KG1 (cell line): ENCODE data around the gene GSTP1.
A peak's percentile ranks its signal among the peaks of the same experiment; 100 is the strongest.
"Not testable (repeated sequence)": the region's sequence is repeated elsewhere in the genome, so short reads cannot be mapped to it uniquely, and the experiment has no call there.

Experiments used
- DNase-seq: peaks from one replicate; lab custom pipeline; 2025; lab: John Stamatoyannopoulos, UW

The GSTP1 gene

DNA sequence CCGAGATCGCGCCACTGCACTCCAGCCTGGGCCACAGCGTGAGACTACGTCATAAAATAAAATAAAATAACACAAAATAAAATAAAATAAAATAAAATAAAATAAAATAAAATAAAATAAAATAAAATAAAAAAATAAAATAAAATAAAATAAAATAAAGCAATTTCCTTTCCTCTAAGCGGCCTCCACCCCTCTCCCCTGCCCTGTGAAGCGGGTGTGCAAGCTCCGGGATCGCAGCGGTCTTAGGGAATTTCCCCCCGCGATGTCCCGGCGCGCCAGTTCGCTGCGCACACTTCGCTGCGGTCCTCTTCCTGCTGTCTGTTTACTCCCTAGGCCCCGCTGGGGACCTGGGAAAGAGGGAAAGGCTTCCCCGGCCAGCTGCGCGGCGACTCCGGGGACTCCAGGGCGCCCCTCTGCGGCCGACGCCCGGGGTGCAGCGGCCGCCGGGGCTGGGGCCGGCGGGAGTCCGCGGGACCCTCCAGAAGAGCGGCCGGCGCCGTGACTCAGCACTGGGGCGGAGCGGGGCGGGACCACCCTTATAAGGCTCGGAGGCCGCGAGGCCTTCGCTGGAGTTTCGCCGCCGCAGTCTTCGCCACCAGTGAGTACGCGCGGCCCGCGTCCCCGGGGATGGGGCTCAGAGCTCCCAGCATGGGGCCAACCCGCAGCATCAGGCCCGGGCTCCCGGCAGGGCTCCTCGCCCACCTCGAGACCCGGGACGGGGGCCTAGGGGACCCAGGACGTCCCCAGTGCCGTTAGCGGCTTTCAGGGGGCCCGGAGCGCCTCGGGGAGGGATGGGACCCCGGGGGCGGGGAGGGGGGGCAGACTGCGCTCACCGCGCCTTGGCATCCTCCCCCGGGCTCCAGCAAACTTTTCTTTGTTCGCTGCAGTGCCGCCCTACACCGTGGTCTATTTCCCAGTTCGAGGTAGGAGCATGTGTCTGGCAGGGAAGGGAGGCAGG, at the start of gene GSTP1:
Gene GSTP1, plus strand, starts transcription at position 566 of the 958 bp plus-strand sequence. Its CDS starts 32 bp downstream, at position 598.
- peak; percentile 97 for DNase-seq

DNA sequence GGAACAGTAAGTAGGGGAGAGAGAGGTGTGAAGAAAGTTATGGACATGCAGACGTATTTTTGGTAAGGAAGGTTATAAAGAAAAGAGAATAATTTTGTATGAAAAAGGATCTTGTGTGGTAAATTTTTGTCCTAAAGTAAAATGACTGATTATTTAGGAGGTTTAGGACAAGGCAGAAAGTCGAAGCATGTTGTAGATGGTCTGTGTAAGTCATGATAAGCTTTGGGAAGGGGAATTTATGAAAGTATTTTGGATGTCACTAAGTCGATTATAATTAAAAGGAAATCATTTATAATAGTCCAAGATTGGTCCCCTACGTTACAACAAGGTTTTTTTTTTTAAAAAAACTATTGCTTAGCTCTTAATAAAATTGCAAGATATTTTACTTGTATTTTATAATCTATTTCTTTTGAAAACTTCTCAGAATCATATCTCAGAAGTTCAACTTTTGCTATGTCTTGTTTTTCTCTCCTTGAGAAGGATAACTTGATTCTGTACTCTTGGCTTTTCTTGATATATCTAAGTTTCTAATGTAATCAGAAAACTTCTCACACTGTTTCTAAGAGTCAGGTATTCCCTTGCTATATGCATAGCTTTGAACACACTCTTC, 49.4 kb upstream of the GSTP1 start:
- DNase-seq, result no peak

DNA sequence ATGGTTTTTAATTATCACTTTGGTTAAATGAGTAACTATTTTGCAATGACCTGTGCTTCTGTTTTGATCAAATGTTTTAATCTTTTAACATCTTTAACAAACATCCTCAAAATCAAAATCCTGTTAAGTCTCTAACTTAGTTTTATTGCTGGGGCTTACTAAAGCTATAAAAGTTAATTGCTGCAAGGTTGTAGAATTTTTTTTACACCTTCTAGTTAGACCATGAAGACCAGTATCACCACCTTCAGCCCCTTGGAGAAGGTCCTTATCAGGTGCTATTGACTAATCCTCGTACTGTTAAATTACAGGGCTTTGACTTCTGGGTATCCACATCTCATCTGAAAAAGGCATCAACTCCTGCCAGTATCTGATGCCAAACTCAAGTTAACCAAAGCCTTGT, 48.1 kb upstream of the GSTP1 start:
- DNase-seq, result no peak

DNA sequence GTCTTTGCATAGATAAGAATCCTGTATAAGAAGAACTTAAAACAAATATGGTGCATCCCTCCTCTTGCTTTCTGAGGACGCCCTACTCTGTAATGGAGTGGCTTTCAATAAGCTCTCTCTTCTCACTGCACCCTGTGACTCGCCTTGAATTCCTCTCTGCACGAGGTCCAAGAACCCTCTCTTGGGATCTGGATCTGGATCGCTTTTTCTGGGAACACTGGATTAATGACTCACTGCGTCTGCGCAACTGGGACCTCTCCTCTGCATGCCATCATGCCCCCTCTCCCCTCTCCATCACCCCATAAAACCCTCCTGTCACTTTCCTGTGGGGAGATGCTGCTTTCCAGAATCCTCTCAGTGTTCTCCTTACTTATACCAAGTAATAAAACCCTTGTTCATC, 45.3 kb upstream of the GSTP1 start:
- DNase-seq, result no peak

DNA sequence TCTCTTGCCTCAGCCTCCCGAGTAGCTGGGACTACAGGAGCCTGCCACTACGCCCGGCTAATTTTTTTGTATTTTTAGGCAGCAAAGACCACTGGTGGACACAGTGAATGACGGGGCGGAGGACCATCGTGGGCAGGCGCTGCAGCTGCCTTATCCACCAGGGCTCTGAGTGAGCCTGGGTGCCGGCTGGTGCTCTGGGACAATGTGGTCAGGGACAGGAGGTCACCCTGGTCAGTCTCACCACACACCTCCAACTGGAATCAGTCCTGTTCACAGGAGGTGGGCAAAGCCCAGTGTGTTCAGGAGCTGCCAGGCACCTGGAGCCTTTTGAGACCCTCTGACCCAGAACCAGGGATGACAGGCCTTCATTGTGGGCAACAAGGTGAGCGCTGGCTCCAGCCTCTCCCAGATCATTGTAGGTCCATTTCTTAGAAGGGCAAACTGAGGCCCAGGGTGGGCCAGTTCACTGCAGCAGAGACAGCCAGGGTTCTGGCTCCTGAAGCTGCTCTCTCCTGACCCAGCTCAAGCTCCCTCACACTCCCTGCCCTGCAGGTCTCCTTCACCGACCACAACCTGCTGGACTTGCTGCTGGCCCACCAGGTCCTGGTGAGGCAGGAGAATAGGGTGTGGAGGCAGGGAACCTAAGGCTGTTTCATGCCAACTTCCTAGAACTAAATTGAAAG, 44.6 kb upstream of the GSTP1 start:
- no peak for DNase-seq

DNA sequence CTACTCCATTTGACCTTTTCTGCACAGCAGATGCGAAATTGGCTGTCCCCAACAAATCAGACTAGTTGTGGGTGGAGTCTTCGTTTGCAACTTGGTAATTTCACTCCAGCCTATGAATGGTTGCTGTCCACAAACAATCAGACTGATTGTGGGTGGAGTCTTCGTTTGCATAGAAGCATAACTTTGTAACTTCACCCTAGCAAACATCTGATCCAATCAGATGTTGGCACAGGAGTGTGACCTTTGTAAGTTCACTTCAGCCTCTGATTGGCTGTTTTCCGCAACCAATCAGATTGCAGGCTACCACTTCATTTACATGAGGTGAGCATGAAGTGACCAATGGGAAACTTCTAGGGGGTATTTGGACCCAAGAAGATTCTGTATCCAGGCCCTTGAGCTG, 44.1 kb upstream of the GSTP1 start:
- no peak for DNase-seq

DNA sequence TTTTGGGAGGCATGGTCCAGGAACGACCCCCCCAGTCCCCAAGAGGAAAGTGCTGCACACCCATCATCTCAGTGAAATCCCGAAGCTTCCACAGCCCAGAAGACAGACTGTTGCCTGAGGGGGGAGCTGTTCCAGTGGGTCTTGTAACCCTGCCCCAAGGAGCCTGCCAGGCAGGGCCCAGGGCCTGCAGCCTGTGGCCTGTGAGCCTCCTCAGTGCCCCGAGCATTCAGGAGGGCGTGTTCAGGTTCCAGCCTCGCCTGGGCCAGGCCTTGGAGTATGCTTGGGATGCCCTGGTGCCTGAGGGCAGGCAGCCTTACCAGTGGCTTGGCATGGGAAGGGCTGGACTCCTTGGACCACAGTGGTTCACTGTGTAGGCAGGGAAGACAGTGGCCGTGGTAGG, 42.4 kb upstream of the GSTP1 start:
- DNase-seq, result no peak

DNA sequence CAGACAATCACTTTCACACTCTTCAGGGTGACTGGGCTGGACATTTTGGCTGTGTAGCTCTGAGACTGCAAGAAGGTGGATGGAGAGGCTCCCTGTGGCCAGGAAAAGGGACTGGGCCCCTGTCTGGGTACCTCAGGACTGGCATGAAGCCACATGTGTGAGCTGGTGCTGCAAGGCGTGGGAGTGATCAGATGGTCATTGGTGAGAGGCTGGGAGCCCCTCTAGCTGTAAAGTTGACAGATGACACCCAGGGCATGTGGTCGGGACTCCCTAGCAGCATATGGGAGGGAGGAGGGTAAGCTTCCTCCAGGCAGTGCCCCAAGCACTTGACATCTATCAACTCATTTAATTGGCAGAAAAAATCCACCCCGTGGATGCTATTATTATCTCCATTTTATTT, 41.4 kb upstream of the GSTP1 start:
- no peak for DNase-seq

DNA sequence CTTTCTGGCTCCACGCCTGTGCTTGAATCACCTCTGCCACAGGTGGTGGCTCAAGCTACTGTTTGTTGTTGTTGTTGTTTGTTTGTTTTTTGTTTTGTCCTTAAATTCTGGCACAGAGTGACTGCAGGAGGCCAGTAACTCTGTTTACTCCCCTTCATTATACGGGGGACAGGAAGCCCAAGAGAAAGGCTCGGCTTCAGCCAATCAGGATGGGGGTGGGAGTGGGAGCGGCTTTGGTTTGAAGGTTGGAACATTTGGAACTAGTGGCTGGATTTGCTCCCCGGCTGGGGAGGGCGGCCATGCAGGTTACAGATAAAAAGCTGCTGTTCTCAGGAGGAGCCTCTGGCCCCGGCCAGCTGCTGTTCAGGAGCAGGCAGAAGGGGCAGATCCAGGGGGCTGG, 40.6 kb upstream of the GSTP1 start:
- DNase-seq, result no peak

DNA sequence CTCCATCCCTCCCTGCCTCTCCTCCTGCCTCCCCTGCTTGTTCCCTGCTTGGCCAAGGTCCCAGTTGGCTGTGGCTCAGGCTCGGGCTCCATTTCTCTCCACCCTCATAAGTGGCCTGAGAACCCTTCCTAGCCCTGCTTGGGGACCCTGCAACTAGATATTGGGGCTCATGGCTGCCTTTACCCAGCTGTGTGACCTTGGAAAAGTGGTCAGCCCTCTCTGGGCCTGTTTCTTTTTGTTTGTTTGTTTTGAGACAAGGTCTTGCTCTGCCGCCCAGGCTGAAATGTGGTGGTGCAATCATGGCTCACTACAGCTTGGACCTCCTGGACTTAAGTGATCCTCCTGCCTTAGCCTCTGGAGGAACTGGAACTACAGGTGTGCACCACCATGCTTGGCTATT, 40.0 kb upstream of the GSTP1 start:
- DNase-seq, result no peak

DNA sequence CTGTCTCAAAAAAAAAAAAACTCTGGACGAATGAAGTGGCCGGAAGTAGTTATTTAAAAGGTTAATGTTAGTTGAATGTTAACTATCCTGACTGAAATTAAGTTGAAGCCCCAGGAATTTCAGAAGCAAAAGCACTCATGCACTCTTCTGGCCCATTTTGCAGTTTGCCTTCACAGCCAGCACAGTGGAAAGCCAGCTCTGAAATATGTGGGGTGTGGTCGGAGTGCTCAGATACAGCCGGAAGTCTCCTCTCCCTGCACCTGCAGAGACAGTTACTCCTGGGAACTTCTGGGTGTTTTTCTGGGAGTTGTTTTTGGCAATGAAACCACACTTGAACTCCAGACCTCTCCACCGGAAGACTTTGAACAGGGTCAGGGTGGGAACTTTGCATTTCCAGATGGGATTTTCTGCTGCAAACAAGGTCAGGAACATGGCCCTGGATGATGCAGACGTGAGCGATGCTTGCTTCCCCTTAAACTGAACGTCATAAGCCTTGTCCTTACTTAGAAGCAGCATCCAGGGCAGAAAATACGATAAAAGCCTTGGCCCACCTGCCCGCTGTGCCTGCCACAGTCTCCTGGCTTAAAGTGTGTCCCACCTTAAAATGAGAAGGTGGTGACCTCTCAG, 38.9 kb upstream of the GSTP1 start:
- DNase-seq, result no peak

DNA sequence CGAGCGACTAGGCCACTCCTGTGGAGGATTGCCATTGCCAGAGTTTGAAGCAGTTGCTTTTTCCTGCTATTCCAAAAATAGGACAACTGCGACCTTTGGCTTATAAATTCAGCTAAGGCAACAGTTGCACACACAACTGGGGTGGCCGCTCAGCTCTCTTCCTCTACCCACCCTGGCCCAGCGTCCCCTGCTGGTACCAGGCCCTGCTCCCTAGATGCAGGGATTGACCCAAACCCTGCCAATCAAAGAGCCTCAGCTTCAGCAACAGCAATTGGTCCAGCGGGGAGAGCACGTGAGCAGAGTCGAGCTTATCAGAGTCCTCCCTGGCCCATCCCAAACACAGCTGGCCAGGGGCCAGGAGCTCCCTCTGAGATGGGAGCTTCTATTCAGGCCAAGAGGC, 38.3 kb upstream of the GSTP1 start:
- DNase-seq, result no peak

DNA sequence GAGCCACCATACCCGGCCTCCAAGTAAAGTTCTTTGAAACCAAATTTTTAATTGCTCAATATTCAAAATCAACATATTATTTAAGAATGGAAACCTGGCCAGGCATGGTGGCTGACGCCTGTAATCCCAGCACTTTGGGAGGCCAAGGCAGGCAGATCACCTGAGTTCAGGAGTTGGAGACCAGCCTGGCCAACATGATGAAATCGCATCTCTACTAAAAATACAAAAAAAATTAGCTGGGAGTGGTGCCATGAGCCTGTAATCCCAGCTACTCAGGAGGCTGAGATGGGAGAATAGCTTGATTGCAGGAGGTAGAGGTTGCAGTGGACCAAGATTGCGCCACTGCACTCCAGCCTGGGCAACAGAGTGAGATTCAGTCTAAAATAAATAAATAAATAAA, 35.5 kb upstream of the GSTP1 start:
- not testable (repeated sequence) for DNase-seq

DNA sequence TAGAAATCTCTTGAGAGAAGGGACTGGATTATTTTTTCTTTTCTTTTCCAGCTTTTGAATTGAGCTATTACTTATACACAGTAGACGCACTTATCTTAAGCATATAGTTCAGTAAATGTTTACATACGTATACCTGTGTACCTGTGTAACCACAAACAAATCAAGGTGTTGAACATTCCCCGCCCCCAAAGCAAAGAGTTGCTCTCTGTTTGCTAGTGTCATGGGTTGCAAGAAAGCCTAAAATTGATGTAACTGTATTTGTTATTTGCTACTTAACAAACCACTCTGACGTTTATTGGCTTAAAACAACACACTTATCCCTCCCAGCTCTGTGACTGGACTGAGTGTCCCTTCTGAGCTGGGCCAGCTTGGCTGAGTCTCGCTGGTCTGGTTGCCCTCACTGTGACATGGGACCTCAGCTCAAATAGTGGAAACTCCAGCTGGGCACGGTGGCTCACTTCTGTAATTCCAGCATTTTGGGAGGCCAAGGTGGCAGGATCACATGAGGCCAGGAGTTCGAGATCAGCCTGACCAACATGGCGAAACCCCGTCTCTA, 35.0 kb upstream of the GSTP1 start:
- DNase-seq, result no peak

DNA sequence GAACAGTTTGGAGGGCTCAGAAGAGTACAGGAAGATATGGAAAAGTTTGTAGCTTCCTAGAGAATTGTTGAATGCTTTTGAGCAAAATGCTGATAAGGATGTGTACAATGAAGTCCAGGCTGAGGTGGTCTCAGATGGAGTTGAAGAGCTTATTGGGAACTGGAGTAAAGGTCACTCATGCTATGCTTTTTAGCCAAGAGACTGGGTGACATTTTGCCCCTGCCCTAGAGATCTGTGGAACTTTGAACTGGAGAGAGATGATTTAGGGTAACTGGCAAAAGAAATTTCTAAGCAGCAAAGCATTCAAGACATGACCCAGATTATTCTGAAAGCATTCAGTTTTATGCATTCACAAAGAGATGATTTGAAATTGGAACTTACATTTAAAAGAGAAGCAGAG, 32.5 kb upstream of the GSTP1 start:
- no peak for DNase-seq

DNA sequence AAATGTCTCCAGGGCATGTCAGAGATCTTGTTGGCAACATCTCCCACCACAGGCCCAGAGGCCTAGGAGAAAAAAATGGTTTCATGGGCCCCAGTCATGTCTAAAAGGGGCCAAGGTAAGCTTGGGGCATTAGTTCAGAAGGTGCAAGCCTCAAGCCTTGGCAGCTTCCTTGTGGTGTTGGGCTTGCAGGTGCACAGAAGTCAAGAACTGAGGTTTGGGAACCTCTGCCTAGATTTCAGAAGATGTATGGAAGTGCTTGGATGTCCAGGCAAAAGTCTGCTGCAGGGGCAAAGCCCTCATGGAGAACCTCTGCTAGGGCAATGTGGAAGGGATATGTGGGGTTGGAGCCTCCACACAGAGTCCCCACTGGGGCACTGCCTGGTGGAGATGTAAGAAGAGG, 31.9 kb upstream of the GSTP1 start:
- DNase-seq, result not testable (repeated sequence)

DNA sequence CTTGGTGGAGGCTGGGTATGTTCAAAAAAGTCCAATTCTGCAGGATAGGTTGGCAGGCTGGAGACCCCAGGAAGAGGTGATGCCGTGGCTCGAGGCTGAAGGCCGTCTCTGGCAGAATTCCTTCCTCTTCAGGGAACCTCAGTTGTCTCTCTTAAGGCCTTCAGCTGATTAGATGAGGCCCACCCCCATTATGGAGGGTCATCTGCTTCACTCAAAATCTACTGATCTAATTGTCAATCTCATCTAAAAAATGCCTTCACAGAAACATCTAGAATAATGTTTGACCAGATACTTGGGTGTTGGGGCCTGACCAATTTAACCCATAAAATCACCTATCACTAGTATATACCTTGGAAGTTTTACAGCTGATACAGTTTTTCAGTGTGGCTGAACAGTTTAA, 27.4 kb upstream of the GSTP1 start:
- no peak for DNase-seq

DNA sequence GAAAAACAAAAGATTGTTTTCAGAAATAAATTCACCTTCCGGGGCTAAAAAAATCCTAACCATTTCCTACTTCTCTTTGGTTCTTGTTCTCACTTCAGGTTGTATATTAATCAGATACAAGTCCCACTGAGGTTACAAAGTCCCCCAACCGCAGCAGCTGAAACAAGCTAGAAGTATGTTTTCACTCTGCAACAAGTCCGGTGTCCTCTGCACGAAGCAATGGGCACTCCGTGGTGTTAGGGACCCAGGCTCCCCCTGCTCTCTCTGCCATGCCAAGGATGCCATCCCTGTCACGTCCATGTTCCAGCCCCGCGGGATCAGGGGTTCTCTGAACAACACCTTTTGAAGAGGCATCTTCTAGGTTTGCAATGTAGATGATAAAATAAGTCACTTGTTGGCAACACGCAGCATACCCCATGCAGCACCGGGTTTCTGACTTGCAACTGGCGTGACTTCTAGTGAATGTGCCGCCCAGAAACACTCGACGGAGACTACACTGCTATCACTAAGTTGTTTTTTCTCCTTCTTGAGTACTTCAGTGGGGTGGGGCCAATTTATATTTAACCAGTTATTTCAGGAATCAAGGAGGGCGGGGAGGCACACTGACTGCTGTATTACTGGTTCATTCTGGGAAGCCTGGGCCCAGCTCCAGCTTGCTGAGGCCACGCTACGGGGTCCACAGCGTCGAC, 25.4 kb upstream of the GSTP1 start:
- no peak for DNase-seq

DNA sequence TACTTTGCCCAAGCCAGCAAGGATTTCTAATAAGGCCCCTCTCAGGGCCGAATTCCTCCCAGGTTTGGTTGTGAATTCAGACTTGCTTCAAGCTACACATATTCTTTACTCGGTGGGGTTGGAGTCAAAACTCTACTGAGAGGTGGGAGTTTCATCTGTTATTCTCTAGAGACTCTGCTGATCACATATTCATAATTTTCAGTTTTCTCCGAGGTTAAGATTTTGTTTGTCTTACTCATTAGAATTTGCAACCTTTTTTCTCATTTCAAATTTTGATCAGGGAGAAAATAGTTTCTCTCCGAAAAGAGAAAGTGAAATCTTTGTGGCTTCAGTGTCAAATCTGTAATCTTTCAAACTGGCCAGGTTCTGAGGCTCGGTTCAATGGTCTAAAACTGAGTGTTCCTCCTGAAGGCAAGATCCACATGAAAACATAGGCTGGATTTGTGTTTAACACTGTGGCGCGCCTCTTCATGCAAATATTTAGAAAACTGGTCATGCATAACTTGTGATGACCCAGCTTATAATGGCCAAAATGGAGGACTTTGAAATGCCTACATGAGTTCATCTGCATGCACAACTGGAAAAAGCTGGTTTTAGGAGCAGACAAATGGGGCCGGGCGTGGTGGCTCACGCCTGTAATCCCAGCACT, 21.5 kb upstream of the GSTP1 start:
- no peak for DNase-seq

DNA sequence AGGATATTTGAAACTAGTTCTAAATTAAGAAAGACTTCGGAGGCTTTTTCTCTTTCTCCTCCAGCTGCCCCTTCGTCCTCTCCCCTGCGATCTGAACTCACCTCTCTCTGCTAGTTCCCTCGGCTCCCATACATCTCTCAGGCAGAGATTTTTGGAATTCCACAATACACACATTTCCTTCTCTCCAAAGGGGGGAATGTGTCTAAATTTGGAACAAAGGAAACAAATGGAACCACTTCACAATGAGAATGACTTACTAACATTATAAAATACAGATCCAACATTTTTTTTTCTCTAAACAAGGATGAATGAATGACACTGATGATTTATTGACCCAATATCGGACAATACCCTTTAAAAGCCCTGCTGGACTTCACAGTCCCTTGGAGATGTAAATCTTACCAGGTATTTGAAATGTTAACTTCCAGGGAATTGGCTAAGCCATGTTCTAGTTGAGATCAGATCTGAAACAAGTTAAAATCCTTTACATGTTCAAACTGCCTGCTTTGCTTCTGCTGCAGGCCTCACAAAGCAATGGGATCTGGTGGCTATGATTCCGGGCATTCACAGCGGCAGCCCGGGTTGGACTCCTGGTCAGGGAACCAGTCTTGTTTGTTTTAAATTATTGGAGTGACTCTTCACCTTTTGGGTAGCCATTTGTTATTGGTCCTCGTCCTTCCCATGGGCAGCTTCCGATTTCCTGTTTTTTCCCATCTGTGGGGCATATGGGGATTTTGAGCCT, 20.5 kb upstream of the GSTP1 start:
- no peak for DNase-seq
